ENCODE results near the gene TNPO1. TPM values are rescaled to one million over a fixed set of nuclear protein-coding genes. Genes with fewer than 3 reads are reported as not detected.

TNPO1 gene
- total and polyA plus RNA-seq, 10 of the 15 experiments (the other 5 are each of a cell fraction or from before 2014, with no cell fraction given), result 18.1 to 123 (median 79.2) TPM

DNA sequence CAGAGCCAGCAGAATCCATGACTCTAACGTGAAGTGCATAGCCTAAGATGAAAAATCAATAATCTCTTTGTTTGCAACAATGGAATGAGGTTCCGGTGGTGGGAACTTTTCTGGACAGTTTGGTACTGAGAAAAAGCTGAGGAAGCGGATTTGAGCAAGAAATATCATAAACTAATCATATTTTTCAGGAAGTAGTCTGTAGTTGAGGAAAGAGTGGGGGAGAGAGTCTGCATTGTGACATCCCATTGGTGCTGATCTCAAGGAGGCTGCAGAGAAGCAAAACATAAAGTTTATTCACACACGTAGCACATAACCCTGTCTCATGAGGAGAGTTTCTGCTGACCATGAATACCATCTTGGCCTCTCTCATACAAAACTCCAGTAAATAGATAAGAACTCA lies 123.6 kb downstream of the TNPO1 start:
- TF ChIP-seq ETV6 (conservative IDR thresholded peaks at IDR 0.05 in 1 of 2, IDR thresholded peaks at IDR 0.05 in 1 of 2; ENCODE audit: borderline replicate concordance in 1 of 2, low read depth in 1 of 2), result no peak
- TF ChIP-seq MYC (IDR thresholded peaks at IDR 0.05; ENCODE audit: insufficient read depth, insufficient read length, insufficient replicate concordance, low read length, severe bottlenecking), result no peak
- TF ChIP-seq RUNX3 (IDR thresholded peaks at IDR 0.05; ENCODE audit: low read length), result no peak
- TF ChIP-seq BCL11A (IDR thresholded peaks at IDR 0.05; ENCODE audit: low read depth, low read length), result no peak
- TF ChIP-seq EZH2 (IDR thresholded peaks at IDR 0.05; ENCODE audit: borderline replicate concordance, control insufficient read depth, low read depth, low read length), result no peak
- no peak for TF ChIP-seq BMI1 (IDR thresholded peaks at IDR 0.05; ENCODE audit: borderline replicate concordance)
- TF ChIP-seq SREBF2 (IDR thresholded peaks at IDR 0.05; ENCODE audit: low read length), result no peak
- Histone ChIP-seq H3K4me2 (ENCODE audit: control insufficient read depth, insufficient read depth) (no peak overlapping the region), H3K27me3 (replicated peaks in 1 of 2; ENCODE audit: control insufficient read depth in 2 of 2, insufficient read depth in 2 of 2, low read length in 1 of 2) (no peaks in the 10 kb centered on the region), H2AFZ (ENCODE audit: control insufficient read depth, low read depth, low read length) (no peak overlapping the region), H4K20me1 (ENCODE audit: control insufficient read depth, insufficient read depth) (no peaks in the 10 kb centered on the region), H3K9me3 (replicated peaks; ENCODE audit: control insufficient read depth, insufficient read depth, low read length) (no peaks in the 10 kb centered on the region), H3K4me1 (ENCODE audit: control insufficient read depth, insufficient read depth, low read length) (no peaks in the 10 kb centered on the region), H3K79me2 (ENCODE audit: control insufficient read depth, insufficient read depth, low read length) (no peaks in the 10 kb centered on the region), H3K4me3 (no peak overlapping the region), H3K36me3 (ENCODE audit: control insufficient read depth in 2 of 2, insufficient read depth in 2 of 2, low read length in 1 of 2) (no peaks in the 10 kb centered on the region), H3K9ac (ENCODE audit: control insufficient read depth, insufficient read depth, low read length) (no peak overlapping the region), H3K27ac (ENCODE audit: control insufficient read depth, insufficient read depth) (no peak overlapping the region)
- ChIA-PET RAD21 (ENCODE audit: unreplicated experiment) (no interaction called here), SMC1A (ENCODE audit: uncharacterized antibody, unreplicated experiment) (no interaction called here), POLR2A (no interaction called here), CTCF (no interaction called here)
- DNase-seq (ENCODE audit: low read depth, low spot score) (no peak), ATAC-seq (no peak), FAIRE-seq (no peak)
- no TSS peak for BruUV-seq (replicated peaks)
- 45% methylated on average over 4 of the region's 4 CpGs for WGBS (ENCODE audit: insufficient coverage, insufficient replicate concordance, low lambda C conversion rate, missing lambda C conversion rate)
- intact Hi-C loops (cut with micrococcal nuclease; ENCODE audit: unreplicated experiment) (no loop called here), in situ Hi-C loops (cut with MboI) (no loop called here)

DNA sequence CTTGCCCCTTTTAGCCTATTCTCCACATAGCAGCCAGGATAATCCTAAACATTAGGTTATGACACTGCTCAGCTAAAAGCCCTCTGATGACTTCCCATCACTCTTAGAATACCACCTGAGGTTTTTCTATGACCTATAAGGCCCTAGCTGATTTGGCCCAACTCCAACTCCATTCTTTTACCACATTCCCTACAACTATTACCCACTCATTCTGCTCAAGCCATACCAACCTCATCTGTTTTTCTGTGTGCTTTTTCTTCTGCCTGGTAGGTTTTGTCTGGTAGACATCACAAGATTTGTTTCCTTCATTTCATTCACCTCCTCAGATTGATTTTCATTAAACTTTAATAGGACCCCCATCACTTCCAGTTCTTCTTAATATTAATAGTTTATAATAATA lies 126.8 kb downstream of the TNPO1 start:
- no peak overlapping the region for H3K4me3 ChIP-seq
- SMC1A ChIA-PET (ENCODE audit: uncharacterized antibody, unreplicated experiment), result no interaction called here
- no peaks in the 10 kb centered on the region for H3K9me3 ChIP-seq (replicated peaks; ENCODE audit: control insufficient read depth, insufficient read depth, low read length)
- BruUV-seq (replicated peaks), result no TSS peak
- H3K9ac ChIP-seq (ENCODE audit: control insufficient read depth, insufficient read depth, low read length), result no peak overlapping the region
- FAIRE-seq, result no peak
- ATAC-seq, result no peak
- H3K27me3 ChIP-seq (replicated peaks in 1 of 2; ENCODE audit: control insufficient read depth in 2 of 2, insufficient read depth in 2 of 2, low read length in 1 of 2), result no peaks in the 10 kb centered on the region
- no peak overlapping the region for H2AFZ ChIP-seq (ENCODE audit: control insufficient read depth, low read depth, low read length)
- POLR2A ChIA-PET, result no interaction called here
- no peak for DNase-seq (ENCODE audit: low read depth, low spot score)
- H3K4me1 ChIP-seq (ENCODE audit: control insufficient read depth, insufficient read depth, low read length), result no peaks in the 10 kb centered on the region
- H3K79me2 ChIP-seq (ENCODE audit: control insufficient read depth, insufficient read depth, low read length), result no peaks in the 10 kb centered on the region
- H4K20me1 ChIP-seq (ENCODE audit: control insufficient read depth, insufficient read depth), result no peaks in the 10 kb centered on the region
- intact Hi-C loops (cut with micrococcal nuclease; ENCODE audit: unreplicated experiment) (no loop called here), in situ Hi-C loops (cut with MboI) (no loop called here)
- no peak overlapping the region for H3K4me2 ChIP-seq (ENCODE audit: control insufficient read depth, insufficient read depth)
- no peaks in the 10 kb centered on the region for H3K36me3 ChIP-seq (ENCODE audit: control insufficient read depth in 2 of 2, insufficient read depth in 2 of 2, low read length in 1 of 2)
- RAD21 ChIA-PET (ENCODE audit: unreplicated experiment), result no interaction called here
- no peak overlapping the region for H3K27ac ChIP-seq (ENCODE audit: control insufficient read depth, insufficient read depth)
- CTCF ChIA-PET, result no interaction called here
- TF ChIP-seq NBN (IDR thresholded peaks at IDR 0.05) (no peak), RCOR1 (conservative IDR thresholded peaks at IDR 0.05; ENCODE audit: low read depth, low read length) (no peak), SMC3 (IDR thresholded peaks at IDR 0.05; ENCODE audit: borderline replicate concordance, low read length) (no peak), NR2C2 (IDR thresholded peaks at IDR 0.05; ENCODE audit: borderline replicate concordance, control insufficient read depth, insufficient read length, low read depth) (no peak), ZNF207 (IDR thresholded peaks at IDR 0.05; ENCODE audit: borderline replicate concordance) (no peak), NFYA (IDR thresholded peaks at IDR 0.05; ENCODE audit: borderline replicate concordance, low read depth, low read length) (no peak)
- TF ChIP-seq, protein P1, sequence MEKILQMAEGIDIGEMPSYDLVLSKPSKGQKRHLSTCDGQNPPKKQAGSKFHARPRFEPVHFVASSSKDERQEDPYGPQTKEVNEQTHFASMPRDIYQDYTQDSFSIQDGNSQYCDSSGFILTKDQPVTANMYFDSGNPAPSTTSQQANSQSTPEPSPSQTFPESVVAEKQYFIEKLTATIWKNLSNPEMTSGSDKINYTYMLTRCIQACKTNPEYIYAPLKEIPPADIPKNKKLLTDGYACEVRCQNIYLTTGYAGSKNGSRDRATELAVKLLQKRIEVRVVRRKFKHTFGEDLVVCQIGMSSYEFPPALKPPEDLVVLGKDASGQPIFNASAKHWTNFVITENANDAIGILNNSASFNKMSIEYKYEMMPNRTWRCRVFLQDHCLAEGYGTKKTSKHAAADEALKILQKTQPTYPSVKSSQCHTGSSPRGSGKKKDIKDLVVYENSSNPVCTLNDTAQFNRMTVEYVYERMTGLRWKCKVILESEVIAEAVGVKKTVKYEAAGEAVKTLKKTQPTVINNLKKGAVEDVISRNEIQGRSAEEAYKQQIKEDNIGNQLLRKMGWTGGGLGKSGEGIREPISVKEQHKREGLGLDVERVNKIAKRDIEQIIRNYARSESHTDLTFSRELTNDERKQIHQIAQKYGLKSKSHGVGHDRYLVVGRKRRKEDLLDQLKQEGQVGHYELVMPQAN (conservative IDR thresholded peaks at IDR 0.05), result no peak
- TF ChIP-seq, protein P2, sequence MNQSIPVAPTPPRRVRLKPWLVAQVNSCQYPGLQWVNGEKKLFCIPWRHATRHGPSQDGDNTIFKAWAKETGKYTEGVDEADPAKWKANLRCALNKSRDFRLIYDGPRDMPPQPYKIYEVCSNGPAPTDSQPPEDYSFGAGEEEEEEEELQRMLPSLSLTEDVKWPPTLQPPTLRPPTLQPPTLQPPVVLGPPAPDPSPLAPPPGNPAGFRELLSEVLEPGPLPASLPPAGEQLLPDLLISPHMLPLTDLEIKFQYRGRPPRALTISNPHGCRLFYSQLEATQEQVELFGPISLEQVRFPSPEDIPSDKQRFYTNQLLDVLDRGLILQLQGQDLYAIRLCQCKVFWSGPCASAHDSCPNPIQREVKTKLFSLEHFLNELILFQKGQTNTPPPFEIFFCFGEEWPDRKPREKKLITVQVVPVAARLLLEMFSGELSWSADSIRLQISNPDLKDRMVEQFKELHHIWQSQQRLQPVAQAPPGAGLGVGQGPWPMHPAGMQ (IDR thresholded peaks at IDR 0.05; ENCODE audit: borderline replicate concordance), result no peak

Measured in GM12878 (cell line).